DND-41 (cell line): ENCODE measurements around the gene PRSS16.

Experiments
- EZH2 ChIP-seq: IDR thresholded peaks from 3 replicates; pipeline ENCODE4 v1.6.1; 2012; ENCODE audit warnings: borderline replicate concordance, low read depth, mild to moderate bottlenecking, moderate library complexity, low read length, inconsistent platforms; ENCODE audit not compliant: severe bottlenecking
- TF ChIP-seq, protein P1 (sequence below): IDR thresholded peaks from 2 replicates; pipeline ENCODE4 v1.5.1; 2012; ENCODE audit warnings: borderline replicate concordance, low read length, moderate library complexity, mild to moderate bottlenecking; ENCODE audit not compliant: poor library complexity, severe bottlenecking; ENCODE audit errors: extremely low read depth

DNA sequence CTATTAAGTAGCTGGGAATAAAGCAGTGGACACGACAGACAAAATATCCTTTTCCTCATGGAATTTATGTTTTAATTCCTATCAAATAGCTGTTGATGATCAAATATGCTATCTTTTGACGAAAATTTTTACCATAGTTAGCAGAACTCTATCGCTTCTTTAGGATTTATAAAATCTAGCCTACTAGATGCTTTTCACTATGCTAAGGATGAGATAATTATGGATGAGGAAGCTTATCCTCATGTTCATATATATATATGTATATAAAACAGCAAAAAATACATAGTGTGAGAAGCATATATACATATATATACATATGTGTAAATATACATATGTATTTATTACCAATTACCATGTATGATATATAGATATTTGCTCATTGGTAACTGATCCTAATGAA, 12.9 kb upstream of the PRSS16 start:
- TF ChIP-seq, protein P1, sequence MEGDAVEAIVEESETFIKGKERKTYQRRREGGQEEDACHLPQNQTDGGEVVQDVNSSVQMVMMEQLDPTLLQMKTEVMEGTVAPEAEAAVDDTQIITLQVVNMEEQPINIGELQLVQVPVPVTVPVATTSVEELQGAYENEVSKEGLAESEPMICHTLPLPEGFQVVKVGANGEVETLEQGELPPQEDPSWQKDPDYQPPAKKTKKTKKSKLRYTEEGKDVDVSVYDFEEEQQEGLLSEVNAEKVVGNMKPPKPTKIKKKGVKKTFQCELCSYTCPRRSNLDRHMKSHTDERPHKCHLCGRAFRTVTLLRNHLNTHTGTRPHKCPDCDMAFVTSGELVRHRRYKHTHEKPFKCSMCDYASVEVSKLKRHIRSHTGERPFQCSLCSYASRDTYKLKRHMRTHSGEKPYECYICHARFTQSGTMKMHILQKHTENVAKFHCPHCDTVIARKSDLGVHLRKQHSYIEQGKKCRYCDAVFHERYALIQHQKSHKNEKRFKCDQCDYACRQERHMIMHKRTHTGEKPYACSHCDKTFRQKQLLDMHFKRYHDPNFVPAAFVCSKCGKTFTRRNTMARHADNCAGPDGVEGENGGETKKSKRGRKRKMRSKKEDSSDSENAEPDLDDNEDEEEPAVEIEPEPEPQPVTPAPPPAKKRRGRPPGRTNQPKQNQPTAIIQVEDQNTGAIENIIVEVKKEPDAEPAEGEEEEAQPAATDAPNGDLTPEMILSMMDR = no peak
- no peak for TF ChIP-seq EZH2
